GM19397 (cell line): ENCODE results near the gene TTLL8.

ENCODE experiments used
- ATAC-seq: cut with Tn5 transposase; IDR thresholded peaks from one replicate; pipeline ENCODE4 v1.9.1; 2021; ENCODE audit warnings: mild to moderate bottlenecking, moderate library complexity; ENCODE audit not compliant: unreplicated experiment

TTLL8 gene

DNA sequence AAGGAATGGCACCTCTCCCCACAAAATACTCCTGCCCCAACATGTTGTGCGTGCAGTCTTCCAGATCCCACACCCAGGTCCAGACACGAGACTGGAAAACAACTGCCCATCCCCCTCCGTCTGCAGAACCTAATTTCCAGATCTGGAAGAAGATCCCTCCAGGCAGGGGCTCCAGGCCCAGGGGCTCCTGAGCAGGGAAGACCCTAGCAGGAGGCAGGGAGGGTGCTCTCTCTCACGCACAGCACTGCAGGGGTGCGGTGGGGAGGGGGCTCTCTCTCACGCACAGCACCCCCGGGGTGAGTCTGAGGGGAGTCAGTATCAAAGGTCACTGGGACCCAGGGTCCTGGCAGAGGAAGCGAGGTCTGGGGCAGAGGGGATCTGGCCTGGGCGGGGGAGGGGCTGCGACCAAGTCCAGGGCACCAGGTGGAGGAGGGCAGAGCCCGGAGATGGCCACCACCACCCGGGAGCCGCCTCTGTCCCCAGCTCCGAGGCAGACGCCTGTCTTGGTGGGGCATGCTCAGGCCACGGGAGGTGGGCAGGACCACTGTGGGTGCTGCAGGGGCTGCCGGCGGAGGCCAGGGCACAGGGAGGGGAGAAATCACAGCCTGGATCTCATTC, 25.5 kb upstream of the TTLL8 start:
- no peak for ATAC-seq

- no peak for ATAC-seq
Observed at GRCh38 chr22:50082961-50083461, 24.9 kb upstream of the TTLL8 start.

GRCh38 chr22:50082197-50082715, 24.2 kb upstream of the TTLL8 start:
- ATAC-seq, result no peak

GRCh38 chr22:50081426-50082196, 23.5 kb upstream of the TTLL8 start:
- ATAC-seq, result no peak

GRCh38 chr22:50080077-50080465, 22.0 kb upstream of the TTLL8 start:
- no peak for ATAC-seq

DNA sequence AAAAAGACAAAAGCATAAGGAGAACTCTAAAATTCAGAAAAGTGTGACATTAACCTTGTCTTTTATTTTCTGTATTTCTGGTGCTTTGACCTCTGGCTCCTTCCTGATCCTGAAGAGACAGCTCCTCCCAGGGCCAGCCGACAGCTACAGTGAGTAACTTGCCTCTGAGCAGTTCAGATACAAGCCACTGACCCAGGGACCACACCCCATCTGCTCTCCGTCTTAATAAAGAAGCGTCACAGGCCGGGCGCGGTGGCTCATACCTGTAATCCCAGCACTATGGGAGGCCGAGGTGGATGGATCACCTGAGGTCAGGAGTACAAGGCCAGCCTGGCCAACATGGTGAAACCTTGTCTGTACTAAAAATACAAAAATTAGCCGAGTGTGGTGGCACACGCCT, 20.7 kb upstream of the TTLL8 start:
- no peak for ATAC-seq

- ATAC-seq, result no peak
Observed at GRCh38 chr22:50078246-50078645, 20.1 kb upstream of the TTLL8 start.

DNA sequence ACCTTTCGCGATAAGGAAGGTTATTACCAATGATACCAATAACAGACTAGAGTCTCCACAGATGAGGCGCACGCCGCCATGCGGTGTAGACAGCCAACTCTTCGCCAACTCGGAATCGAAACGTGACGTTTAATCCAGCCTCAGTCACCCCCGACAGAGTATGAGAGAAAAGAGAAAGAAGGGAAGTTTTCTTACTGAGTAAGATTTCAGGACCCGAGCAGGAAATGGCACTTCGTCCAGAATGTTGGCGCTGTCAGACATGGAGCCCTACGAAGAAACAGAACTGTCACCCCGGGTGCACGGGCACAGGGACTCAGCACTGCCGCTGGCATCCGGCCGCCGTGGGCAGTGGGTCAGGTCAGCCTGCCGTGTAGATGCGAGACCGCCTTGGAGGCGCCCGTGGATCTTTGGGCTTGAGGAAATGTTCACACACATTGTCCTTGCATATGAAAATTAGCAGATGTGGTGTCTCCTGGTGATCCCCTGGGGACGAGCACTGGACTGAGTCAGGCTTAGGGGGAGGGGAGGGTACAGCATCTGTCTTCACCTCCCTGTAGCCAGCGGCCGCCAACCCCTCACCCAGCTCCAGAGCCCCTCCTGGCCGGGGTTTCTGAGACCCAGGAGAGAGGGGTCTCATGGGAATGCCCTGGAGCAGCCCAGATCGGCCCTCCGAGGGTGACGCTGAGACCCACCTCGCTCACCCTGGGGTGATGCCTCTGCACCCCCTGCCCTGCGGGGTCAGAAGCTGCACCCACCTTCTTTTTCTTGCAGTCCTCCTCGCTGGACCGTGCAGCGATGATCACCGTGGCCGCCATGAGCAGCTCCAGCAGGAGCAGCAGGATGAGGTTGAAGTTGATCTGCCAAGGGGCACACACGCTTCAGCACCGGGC, 18.8 kb upstream of the TTLL8 start:
- ATAC-seq, result no peak

GRCh38 chr22:50074551-50075530, 16.7 kb upstream of the TTLL8 start:
- no peak for ATAC-seq

DNA sequence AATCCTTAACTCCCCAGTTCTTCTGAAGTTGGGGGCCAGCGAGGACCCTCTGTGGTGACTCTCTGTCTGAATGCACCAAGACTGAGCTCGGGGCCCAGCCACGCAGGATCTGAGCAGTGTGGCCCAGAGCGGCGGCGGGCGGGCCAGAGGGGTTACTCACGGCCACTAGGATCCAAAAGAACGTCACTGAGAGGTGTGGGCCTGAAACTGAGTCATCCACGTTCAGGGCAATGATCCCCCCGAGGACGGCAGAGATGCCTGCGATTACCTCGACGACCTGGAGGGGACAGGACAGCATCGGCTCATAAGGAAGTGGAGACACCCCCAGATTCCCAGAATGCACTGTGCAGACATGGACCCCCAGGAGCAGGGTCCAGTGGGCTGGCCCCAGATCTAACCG, 16.0 kb upstream of the TTLL8 start:
- no peak for ATAC-seq

DNA sequence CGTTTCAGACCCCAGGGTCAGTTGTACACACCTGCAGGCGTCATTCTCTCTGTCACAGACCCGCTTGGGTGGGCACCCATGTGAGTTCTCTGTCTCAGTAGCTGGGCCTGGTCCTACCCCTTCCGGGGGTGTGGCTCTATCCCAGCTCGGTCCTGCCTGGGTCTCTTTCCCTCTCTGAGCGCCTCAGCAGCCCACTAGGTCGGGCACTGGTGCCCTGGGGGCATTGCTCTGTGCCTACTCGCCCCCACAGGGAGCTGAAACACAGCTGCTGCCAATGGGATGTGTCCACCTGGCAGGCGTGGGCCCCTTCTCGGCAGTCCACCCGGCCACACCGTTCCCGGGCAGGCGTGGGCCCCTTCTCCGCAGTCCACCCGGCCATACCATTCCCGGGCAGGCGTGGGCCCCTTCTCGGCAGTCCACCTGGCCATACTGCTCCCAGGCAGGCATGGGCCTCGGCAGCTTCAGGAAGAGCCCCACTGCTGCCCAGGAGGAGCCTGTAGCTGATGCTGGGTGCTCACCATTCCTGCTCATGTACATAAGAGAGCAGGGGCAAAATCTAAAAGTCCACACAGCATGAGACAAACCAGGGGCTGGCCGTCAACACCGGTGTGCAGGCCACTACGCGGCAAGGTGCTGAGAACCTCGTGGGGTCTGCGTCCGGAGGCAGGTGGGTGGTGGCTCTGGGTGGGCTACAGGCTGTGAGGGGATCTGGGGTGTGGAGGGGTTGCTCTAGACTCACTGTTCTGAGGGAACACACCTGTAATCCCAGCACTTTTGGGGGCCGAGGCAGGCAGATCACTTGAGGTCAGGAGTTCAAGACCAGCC, 14.8 kb upstream of the TTLL8 start:
- no peak for ATAC-seq

- ATAC-seq, result no peak
Observed at GRCh38 chr22:50072167-50072555, 14.1 kb upstream of the TTLL8 start.

DNA sequence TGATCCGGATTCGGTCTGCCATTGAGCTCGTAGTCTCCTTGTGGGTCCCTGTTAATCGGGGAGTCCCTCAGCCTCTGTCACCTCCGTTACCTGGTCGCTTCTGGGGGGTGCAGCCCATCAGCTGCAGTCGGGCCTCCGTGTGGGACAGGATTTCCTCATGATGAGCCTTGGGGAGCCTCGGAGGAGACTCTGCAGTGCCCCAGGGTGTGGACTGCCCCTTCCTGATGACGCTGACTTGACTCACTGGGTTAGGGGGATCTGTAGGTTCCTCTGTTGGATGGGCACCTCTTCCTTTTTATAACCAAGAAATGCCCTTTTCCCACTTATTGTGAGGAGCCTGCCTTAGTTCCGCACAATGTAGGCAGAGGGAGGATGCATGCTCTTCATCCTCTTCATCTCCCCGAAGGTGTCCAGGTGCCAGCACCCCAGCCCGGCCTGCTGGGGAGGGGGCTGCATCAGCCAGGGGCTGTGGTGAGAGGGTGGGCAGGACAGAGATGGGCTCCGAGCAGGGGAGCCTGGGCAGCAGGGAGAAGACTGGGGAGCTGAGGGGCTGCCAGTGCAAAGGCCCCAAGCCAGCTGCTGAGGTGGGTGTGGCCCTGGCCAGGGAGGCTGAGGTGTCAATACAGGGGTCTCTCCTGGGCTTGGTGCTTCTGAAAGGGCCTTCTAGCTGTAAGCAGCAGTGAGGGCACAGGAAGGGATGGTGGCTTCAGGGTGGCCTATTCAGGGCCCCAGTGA, 13.5 kb upstream of the TTLL8 start:
- no peak for ATAC-seq

DNA sequence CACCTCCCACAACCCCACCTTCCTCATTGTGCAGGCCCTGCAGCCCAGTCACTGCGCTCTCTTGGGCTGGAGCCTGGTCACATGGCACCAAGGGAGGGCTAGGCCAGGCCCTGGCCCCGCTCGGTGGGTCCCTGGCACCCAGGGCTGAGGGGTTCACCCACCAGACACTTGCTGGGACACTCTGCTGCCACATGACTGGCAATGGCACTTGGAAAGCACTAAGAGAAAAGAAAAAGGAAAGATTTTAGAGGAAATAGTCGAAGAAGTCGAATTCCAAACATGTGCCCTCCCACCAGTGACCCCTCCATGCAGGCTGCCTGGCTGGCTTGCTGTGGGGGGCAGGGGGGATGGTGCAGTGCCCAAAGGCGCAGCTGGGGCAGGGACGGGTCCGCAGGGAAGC, 12.3 kb upstream of the TTLL8 start:
- no peak for ATAC-seq

DNA sequence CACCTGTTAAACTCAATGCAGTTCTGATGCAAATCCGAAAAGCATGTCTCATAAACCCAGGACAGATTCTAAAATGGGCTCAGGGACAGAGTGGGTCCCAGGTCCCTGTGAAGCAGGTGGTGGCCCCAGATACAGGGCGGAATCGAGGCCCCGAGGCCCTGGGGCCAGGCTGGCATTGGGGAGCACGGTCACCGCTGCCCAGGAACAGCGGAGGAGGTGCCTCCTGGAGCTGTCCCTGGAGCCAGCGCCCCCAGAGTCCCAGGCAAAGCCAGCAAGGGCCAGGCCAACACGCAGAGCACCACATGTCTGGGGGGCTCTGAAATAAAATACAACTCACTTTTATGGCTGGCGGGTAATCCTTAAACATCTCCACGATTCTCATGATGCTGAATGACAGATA, 10.0 kb upstream of the TTLL8 start:
- no peak for ATAC-seq

GRCh38 chr22:50067244-50067643, 9.1 kb upstream of the TTLL8 start:
- ATAC-seq, result no peak

- no peak for ATAC-seq
Observed at GRCh38 chr22:50064453-50064852, 6.4 kb upstream of the TTLL8 start.

DNA sequence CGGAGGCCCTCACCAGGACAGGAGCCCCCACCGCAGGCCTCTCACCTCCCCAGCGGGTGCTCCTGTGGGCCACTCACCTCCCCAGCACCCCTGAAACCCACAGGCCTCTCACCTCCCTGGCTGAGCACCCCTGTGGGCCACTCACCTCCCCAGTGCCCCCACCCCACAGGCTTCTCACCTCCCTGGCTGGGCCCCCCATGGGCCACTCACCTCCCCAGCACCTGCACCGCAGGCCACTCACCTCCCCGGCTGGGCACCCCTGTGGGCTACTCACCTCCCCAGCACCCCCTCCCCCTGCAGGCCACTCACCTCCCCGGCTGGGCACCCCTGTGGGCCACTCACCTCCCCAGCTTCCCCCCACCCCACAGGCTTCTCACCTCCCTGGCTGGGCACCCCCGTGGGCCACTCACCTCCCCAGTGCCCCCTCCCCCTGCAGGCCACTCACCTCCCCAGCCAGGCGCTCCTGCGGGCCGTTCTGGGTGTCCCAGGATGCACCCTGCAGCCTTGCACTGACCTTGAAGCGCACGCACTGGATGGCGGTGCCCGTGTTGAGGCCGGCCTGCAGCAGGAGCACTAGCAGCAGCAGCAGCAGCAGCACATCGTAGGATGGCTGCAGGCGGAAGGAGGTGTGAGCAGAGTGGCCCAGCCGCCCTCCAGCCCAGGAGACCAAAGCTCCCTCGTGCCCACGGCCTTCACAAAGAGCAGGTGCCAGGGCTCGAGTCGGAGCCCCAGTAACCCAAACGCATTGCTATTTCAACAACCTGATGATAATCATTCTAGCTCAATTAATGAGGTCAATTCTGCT, 5.7 kb upstream of the TTLL8 start:
- ATAC-seq, result no peak
